ENCODE data around the gene CCDC68.
"Not testable (repeated sequence)": the region's sequence is repeated elsewhere in the genome, so short reads cannot be mapped to it uniquely, and the experiment has no call there.

Gene CCDC68

DNA sequence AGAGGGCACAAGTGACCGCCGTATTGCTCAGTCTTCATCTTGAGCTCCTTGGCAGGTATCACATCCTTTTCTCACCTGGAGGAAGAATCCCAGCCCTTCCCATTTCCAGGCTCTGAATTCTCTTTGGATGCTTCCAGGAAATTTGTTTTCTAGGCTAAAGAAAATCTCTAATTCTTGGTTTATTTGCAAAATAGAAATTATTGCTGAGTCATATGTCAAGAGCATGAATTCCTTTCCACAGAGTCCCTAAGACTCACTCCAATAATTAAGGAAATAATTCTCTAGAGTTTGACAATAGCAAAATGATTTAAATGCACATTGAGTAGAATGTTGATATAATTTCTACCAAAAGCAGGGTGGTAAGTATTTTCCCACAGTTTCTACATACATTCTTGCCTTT, 16.3 kb upstream of the CCDC68 start:
- TF ChIP-seq, protein P1, sequence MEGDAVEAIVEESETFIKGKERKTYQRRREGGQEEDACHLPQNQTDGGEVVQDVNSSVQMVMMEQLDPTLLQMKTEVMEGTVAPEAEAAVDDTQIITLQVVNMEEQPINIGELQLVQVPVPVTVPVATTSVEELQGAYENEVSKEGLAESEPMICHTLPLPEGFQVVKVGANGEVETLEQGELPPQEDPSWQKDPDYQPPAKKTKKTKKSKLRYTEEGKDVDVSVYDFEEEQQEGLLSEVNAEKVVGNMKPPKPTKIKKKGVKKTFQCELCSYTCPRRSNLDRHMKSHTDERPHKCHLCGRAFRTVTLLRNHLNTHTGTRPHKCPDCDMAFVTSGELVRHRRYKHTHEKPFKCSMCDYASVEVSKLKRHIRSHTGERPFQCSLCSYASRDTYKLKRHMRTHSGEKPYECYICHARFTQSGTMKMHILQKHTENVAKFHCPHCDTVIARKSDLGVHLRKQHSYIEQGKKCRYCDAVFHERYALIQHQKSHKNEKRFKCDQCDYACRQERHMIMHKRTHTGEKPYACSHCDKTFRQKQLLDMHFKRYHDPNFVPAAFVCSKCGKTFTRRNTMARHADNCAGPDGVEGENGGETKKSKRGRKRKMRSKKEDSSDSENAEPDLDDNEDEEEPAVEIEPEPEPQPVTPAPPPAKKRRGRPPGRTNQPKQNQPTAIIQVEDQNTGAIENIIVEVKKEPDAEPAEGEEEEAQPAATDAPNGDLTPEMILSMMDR (conservative IDR thresholded peaks at IDR 0.05; ENCODE audit: low read depth, low read length): no peak
- no peak overlapping the region for H3K4me3 ChIP-seq (ENCODE audit: low read length)
- DNase-seq (ENCODE audit: low read depth): no peak

GRCh38 chr18:54973046-54973445, 13.8 kb upstream of the CCDC68 start:
- H3K4me3 ChIP-seq (ENCODE audit: low read length): no peak overlapping the region
- TF ChIP-seq, protein P1 (conservative IDR thresholded peaks at IDR 0.05; ENCODE audit: low read depth, low read length): no peak

DNA sequence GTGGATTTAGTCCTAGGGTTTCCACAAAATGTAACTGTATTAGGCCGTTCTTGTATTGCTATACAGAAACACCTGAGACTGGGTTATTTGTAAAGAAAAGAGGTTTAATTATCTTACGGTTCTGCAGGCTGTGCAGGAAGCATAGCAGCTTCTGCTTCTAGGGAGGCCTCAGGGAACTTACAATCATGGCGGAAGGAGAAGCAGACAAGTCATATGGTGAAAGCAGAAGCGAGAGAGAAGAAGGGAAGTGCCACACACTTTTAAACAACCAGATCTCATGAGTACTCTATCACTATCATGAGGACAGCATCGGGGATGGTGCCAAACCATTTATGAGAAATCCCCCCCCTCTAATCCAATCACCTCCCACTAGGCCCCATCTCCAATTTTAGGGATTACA, 9.5 kb upstream of the CCDC68 start:
- TF ChIP-seq, protein P1 (conservative IDR thresholded peaks at IDR 0.05; ENCODE audit: low read depth, low read length): no peak
- no peak overlapping the region for H3K4me3 ChIP-seq (ENCODE audit: low read length)
- DNase-seq (ENCODE audit: low read depth): no peak

More at GRCh38 chr18:54973046-54973445, 13.8 kb upstream of the CCDC68 start:
- DNase-seq (ENCODE audit: low read depth): no peak

DNA sequence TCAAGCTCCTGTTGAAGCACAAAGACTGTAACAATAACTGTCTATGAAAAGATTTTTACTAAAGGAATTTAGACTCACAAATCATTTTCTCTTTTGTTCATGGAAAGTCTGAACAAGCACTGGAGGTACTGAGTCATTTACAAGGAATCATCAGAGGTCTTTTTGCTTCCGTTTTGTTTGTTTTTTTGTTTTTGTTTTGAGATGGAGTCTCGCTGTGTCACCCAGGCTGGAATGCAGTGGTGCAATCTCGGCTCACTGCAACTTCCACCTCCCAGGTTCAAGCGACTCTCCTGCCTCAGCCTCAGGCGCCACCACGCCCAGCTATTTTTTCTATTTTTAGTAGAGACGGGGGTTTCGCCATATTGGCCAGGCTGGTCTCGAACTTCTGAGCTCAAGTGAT, 9.0 kb upstream of the CCDC68 start:
- H3K4me3 ChIP-seq (ENCODE audit: low read length); DNase-seq (ENCODE audit: low read depth): not testable (repeated sequence)

GRCh38 chr18:54967786-54968185, 8.5 kb upstream of the CCDC68 start:
- no peak overlapping the region for H3K4me3 ChIP-seq (ENCODE audit: low read length)
- TF ChIP-seq, protein P1 (conservative IDR thresholded peaks at IDR 0.05; ENCODE audit: low read depth, low read length): no peak
- no peak for DNase-seq (ENCODE audit: low read depth)

DNA sequence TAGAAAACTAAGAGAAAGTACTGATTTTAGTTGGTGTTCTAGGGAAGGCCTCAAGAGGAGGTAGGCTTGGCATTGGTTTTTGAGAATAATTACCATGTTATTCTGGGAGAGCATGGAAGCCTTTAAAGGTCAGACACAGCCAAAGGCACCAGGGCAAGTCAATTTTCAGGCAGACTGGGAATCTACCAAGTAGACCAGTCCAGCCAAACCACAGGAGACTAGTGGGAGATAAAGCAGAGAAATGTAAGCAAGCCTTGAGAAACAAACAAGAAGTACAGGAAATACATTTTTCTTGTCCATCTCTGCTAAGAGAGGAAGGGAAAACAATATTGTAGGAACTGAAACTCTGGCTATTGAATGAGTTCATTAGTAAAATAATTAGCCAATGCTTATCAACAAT, 5.5 kb upstream of the CCDC68 start:
- DNase-seq (ENCODE audit: low read depth): no peak
- H3K4me3 ChIP-seq (ENCODE audit: low read length): no peak overlapping the region
- TF ChIP-seq, protein P1 (conservative IDR thresholded peaks at IDR 0.05; ENCODE audit: low read depth, low read length): no peak

- no peak overlapping the region for H3K4me3 ChIP-seq (ENCODE audit: low read length)
- DNase-seq (ENCODE audit: low read depth): no peak
- TF ChIP-seq, protein P1 (conservative IDR thresholded peaks at IDR 0.05; ENCODE audit: low read depth, low read length): no peak
Measured at GRCh38 chr18:54962919-54963645, 3.8 kb upstream of the CCDC68 start.

Data from retinal pigment epithelial cell (primary cell).